ENCODE measurements around the gene RPS19BP1. TPM values are rescaled to one million over a fixed set of nuclear protein-coding genes. Genes with fewer than 3 reads are reported as not detected.
A peak's percentile ranks its signal among the peaks of the same experiment; 100 is the strongest.

Gene RPS19BP1
- total RNA-seq, 1 experiment from 2014 or later: 195 TPM

GRCh38 chr22:39562839-39563489, 30.4 kb upstream of the RPS19BP1 start:
- in situ Hi-C loops (cut with HindIII; ENCODE audit: low sequenced_read_pairs): no loop called here
- DNase-seq (ENCODE audit: low spot score): no peak

GRCh38 chr22:39560127-39560526, 27.6 kb upstream of the RPS19BP1 start:
- DNase-seq (ENCODE audit: low spot score): no peak
- in situ Hi-C loops (cut with HindIII; ENCODE audit: low sequenced_read_pairs): no loop called here

GRCh38 chr22:39559456-39560105, 27.0 kb upstream of the RPS19BP1 start:
- no peak for DNase-seq (ENCODE audit: low spot score)
- in situ Hi-C loops (cut with HindIII; ENCODE audit: low sequenced_read_pairs): no loop called here

DNA sequence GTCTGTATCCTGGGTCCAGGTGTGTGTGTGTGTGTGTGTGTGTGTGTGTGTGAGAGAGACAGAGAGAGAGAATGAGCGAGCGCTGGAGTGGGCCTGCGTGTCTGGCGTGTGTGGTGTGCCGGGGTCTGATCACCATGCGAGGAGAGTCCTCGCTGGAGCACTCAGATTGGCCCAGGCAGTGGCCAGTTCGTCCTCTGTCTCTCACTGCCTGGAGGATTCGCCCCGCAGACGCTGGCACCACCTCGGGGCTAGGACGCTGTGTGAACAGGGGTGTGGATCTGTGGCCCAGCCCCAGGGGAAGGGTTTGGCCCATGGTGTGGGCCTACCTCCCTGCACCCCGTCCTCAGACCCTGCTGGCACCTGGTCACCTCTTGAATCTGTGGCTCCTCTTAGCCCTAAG, 26.4 kb upstream of the RPS19BP1 start:
- DNase-seq (ENCODE audit: low spot score): no peak
- in situ Hi-C loops (cut with HindIII; ENCODE audit: low sequenced_read_pairs): no loop called here

GRCh38 chr22:39558254-39558727, 25.7 kb upstream of the RPS19BP1 start:
- in situ Hi-C loops (cut with HindIII; ENCODE audit: low sequenced_read_pairs): no loop called here
- no peak for DNase-seq (ENCODE audit: low spot score)

DNA sequence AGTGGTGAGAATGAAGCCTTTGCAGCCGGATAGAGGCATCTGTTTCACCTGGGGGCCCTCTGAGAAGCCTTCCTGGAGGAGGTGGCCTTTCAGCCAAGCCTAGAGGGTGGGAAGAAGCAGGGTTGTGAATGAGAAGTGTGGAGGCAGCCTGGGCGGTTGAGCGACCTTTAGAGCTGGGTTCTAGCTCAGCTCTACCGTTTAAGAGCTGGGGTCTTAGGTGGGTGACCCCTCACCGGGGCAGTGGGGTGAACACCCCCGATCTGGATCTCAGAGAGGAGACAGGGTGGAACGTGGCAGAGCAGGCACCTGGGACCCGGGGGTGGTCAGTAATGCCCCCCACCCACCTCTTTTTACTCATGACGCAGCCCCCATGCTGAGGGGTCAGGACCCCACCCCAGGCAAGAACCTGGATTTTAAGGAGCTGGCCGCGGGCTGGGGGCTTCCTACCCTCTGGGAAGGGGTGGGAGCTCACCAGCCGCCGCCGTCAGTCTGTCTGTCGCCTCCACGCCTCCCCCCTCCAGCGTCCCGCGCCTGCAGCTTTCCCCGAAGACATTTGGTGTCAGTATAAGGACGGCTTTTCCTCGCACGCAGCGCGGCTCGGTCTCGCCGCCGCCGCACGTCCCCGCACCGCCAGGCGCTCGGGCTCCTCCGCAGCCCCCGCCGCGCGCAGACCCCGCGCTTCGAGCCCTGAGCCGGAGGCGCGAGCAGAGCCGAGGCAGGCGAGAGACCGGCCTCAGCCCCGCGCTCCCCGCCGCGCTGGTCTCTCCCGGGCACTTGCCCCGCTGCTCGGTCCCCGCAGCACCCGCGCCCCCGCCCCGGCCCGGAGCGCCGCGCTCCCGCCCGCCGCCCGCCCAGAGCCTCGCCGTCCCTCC, 24.7 kb upstream of the RPS19BP1 start:
- DNase-seq (ENCODE audit: low spot score): peak; percentile 63
- in situ Hi-C loops (cut with HindIII; ENCODE audit: low sequenced_read_pairs): no loop called here

DNA sequence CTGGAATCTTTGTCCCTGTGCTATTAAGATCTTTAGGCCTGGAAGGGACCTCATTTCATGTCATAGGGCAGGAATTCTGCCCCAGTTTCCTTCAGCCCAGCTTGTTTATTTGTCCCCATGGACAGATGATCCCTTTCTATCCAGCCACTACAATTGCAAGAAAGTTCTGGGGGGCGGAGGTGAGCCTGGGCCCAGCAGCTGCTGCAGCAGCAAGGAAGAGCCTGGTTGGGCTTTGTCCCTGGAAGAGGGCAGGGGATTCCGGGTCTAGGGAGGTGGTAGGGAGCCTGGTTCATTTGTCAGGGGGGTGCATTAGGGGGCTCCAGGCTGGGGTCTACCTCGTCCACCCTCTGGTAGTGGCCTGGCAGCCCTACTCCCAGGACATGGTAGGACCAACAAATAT, 21.6 kb upstream of the RPS19BP1 start:
- DNase-seq (ENCODE audit: low spot score): no peak
- in situ Hi-C loops (cut with HindIII; ENCODE audit: low sequenced_read_pairs): no loop called here

- no peak for DNase-seq (ENCODE audit: low spot score)
- in situ Hi-C loops (cut with HindIII; ENCODE audit: low sequenced_read_pairs): no loop called here
Observed at GRCh38 chr22:39553429-39553828, 20.9 kb upstream of the RPS19BP1 start.

DNA sequence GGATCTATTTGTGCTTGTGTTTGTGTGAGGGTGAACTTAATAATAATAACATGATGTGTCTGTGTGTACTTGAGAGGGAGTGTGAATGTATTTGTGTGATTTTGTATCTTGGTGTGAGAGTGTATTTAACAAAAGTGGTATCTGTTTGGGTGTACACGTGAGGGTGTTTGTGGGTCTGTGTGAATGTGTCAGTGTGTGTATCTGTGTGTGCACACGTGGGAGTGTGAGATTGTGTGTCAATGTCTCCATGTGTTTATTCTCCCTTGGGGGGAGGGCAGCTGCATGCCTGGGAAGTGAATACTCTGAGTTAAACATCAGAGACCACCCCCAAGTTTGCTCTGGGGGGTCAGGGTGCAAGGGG, 15.0 kb upstream of the RPS19BP1 start:
- no peak for DNase-seq (ENCODE audit: low spot score)
- in situ Hi-C loops (cut with HindIII; ENCODE audit: low sequenced_read_pairs): no loop called here

DNA sequence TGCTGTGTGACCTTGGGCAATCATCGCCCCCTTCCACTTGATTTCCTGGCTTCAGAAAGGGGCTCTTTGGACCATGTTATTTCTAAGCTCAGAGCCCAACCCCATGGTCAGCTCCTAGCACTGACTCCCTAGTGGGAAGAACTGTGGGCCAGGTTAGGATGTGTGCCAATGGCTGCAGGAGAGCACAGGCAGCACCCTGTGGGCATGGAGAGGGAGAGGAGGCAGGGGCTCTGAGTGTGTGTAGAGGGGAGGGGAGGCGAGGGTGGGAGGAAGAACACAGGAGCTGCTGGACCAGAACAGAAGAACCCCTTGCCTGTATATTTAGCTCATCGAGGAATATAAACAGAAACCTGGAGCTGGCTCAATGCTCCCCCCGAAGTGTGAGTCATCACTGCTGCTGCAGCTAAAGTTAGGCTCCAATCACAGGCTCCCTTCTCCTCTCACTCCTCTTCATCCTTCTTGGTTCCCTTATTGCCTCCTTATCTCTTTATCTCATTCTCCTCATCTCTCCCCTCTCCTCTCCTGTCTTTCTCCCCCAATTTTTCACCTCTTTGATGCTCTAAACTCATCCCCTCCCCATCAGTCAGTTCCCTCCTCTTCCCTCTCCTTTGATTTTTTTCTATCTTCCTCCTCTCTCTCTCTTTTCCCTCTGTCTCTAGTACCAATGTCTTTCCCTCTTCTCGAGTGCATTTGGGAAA, 14.5 kb upstream of the RPS19BP1 start:
- peak; percentile 88 for DNase-seq (ENCODE audit: low spot score)
- in situ Hi-C loops (cut with HindIII; ENCODE audit: low sequenced_read_pairs): no loop called here

DNA sequence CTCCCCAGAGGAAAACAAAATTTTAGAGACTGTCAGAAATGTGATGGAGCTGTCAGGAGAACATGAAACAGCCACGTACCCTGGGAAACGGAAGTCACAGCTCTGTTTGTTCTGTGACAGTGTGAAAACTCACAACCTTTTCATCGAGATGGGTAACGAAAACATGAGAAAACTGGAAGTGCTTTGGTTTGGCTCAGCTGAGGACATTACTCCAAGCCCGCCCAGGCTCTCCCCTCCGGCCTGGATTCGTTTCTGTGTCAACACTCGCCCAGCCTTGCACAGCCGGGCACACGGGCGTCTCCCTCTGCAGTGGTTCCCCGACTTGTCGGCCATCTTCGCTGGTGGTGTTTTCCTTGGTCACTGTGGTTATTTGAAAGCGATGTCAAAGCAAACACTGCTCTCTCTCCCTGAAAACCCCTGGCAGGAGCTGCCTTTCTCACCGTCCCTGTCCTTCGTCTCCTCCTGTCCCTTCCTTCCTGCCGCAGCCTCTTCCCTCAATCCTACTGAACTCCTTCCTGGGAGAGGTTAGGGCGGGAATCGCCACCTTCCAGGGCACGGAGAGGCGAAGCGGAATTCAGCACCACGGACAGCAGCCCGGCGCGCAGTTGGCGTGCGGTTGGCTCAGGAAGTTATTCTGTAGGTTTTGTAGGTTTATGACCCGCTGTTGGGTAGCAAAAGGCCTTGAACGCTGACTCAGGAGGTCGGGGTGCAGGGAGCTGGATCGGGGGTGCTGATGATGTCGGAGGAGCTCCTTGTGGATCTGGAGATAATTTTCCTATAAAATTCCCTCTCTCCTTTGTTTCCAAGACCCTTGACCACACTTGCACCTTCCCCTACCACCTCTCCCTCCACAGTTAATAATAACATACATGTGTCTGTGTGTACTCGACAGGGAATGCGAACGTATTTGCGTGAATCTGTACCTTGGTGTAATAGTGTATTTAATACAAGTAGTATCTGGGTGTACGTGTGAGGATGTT, 13.1 kb upstream of the RPS19BP1 start:
- DNase-seq (ENCODE audit: low spot score): no peak
- in situ Hi-C loops (cut with HindIII; ENCODE audit: low sequenced_read_pairs): no loop called here

DNA sequence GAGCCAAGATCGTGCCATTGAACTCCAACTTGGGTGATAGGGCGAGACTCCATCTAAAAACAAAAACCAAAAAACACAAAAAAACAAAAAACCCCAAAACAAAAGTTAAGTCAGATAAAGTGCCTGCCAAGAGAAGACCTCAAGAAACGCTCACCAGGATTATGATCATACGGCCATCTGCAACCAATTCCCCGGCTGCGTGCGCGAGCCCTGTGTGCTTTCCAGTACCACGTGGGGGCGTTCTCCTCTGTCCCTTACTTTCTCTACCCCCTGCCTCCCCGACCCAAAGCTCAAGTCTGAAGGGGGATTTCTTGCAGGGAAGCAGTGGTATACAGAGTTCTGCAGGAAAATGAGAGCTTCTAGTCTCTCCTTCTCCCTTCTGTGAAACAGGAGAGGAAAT, 10.5 kb upstream of the RPS19BP1 start:
- no peak for DNase-seq (ENCODE audit: low spot score)
- in situ Hi-C loops (cut with HindIII; ENCODE audit: low sequenced_read_pairs): no loop called here

DNA sequence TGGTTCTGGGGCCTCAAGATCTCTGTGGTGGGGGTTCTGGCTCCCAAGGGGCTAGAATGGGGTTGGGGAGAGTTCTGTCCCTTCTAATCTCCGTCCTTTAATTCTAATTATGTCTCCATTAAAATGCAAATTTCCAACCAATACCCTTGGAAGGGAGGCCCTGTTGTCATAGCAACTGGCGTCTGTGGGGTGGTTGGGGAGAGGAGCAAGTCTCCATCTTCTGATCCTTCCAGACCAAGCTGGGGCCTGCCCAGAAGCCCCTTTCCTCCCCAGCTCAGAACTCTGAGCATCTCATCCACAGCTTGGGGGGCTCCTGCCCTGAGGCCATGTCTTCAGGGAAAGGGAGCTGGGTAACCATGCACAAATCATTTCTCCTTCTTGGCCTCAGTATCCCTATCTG, 5.4 kb upstream of the RPS19BP1 start:
- in situ Hi-C loops (cut with HindIII; ENCODE audit: low sequenced_read_pairs): no loop called here
- DNase-seq (ENCODE audit: low spot score): no peak

GRCh38 chr22:39536711-39537110, 4.2 kb upstream of the RPS19BP1 start:
- in situ Hi-C loops (cut with HindIII; ENCODE audit: low sequenced_read_pairs): no loop called here
- no peak for DNase-seq (ENCODE audit: low spot score)

GRCh38 chr22:39535831-39536449, 3.4 kb upstream of the RPS19BP1 start:
- in situ Hi-C loops (cut with HindIII; ENCODE audit: low sequenced_read_pairs): no loop called here
- DNase-seq (ENCODE audit: low spot score): no peak

GRCh38 chr22:39535357-39535725, 2.8 kb upstream of the RPS19BP1 start:
- in situ Hi-C loops (cut with HindIII; ENCODE audit: low sequenced_read_pairs): no loop called here
- no peak for DNase-seq (ENCODE audit: low spot score)

GRCh38 chr22:39534591-39535356, 2.2 kb upstream of the RPS19BP1 start:
- DNase-seq (ENCODE audit: low spot score): peak; percentile 77
- in situ Hi-C loops (cut with HindIII; ENCODE audit: low sequenced_read_pairs): no loop called here
